SK-N-SH (cell line): ENCODE data around the gene MAPKAPK5. TPM values are rescaled to one million over a fixed set of nuclear protein-coding genes. Genes with fewer than 3 reads are reported as not detected.

Experiments used
- CTCF ChIA-PET: fragments of 300-600, 350-600 bp; formaldehyde crosslinking; extraction: SDS; loops from one replicate; lab custom pipeline; 2021; lab: Yijun Ruan, JAX
- POLR2A ChIA-PET: fragments of 350-600 bp; sonication (Branson Sonifier 250); formaldehyde crosslinking; extraction: SDS; loops from one replicate; lab custom pipeline; 2020; ENCODE audit warnings: antibody characterized with exemption, inconsistent platforms; lab: Yijun Ruan, JAX
- DNase-seq: peaks from one replicate; pipeline ENCODE4 v3.0.0; 2012
- H2AFZ ChIP-seq: fragments of 200-600 bp; sonication (generic); 2 replicates; pipeline ENCODE4 v1.8.1; 2016; ENCODE audit warnings: antibody characterized with exemption, mild to moderate bottlenecking, low read depth
- H3F3A ChIP-seq: fragments of 200-600 bp; sonication (generic); replicated peaks from 2 replicates; pipeline ENCODE3; 2016; ENCODE audit warnings: antibody characterized with exemption, mild to moderate bottlenecking; ENCODE audit not compliant: insufficient read depth
- H3K27ac ChIP-seq, 2 experiments: fragments of 200-500 bp in 1 of 2; fragments of 200-600 bp in 1 of 2; sonication (Bioruptor generic) in 1 of 2; sonication (generic), shearing (Covaris generic) in 1 of 2; 2 replicates each; pipeline versions ENCODE4 v1.5.1 to v1.6.1; 2014 to 2016; ENCODE audit warnings: low read depth in 2 of 2, inconsistent platforms in 1 of 2, low read length in 1 of 2, mild to moderate bottlenecking in 1 of 2, mixed read lengths in 1 of 2
- H3K27me3 ChIP-seq: fragments of 200-600 bp; sonication (generic), shearing (Covaris generic); 2 replicates; pipeline ENCODE4 v1.6.1; 2016; ENCODE audit warnings: mixed run types; ENCODE audit not compliant: insufficient read depth
- H3K36me3 ChIP-seq, 2 experiments: fragments of 200-500 bp in 1 of 2; fragments of 200-600 bp in 1 of 2; sonication (Bioruptor generic) in 1 of 2; sonication (generic) in 1 of 2; replicated peaks in 1 of 2; 2 replicates each; pipeline versions ENCODE3 to v1.5.1; 2014 to 2016; ENCODE audit warnings: low read length in 1 of 2, mild to moderate bottlenecking in 1 of 2; ENCODE audit not compliant: insufficient read depth in 2 of 2, control insufficient read depth in 1 of 2
- H3K4me1 ChIP-seq, 2 experiments: fragments of 200-500 bp in 1 of 2; fragments of 200-600 bp in 1 of 2; sonication (Bioruptor generic) in 1 of 2; sonication (generic), shearing (Covaris generic) in 1 of 2; 2 replicates each; pipeline versions ENCODE4 v1.5.1 to v1.6.1; 2014 to 2016; ENCODE audit warnings: low read depth in 1 of 2, low read length in 1 of 2, mixed run types in 1 of 2; ENCODE audit not compliant: insufficient read depth in 2 of 2, control insufficient read depth in 1 of 2
- H3K4me2 ChIP-seq: fragments of 200-600 bp; sonication (generic), shearing (Covaris generic); 2 replicates; pipeline ENCODE4 v1.6.1; 2017; ENCODE audit warnings: mixed run types
- H3K4me3 ChIP-seq, 2 experiments: fragments of 200-500 bp in 1 of 2; fragments of 200-600 bp in 1 of 2; sonication (Bioruptor generic) in 1 of 2; sonication (generic), shearing (Covaris generic) in 1 of 2; 2 replicates each; pipeline versions ENCODE4 v1.5.1 to v1.8.1; 2014 to 2016; ENCODE audit warnings: low read depth in 2 of 2, inconsistent platforms in 1 of 2, low read length in 1 of 2, mild to moderate bottlenecking in 1 of 2, mixed read lengths in 1 of 2, moderate library complexity in 1 of 2
- H3K79me2 ChIP-seq: fragments of 200-600 bp; sonication (generic); 2 replicates; pipeline ENCODE4 v1.8.1; 2017; ENCODE audit warnings: mild to moderate bottlenecking; ENCODE audit not compliant: insufficient read depth
- H3K9ac ChIP-seq: fragments of 200-600 bp; sonication (generic); 2 replicates; pipeline ENCODE4 v1.6.1; 2017; ENCODE audit warnings: mixed run types
- H3K9me2 ChIP-seq: fragments of 200-600 bp; sonication (generic); 2 replicates; pipeline ENCODE4 v1.6.1; 2017; ENCODE audit warnings: mixed run types
- H3K9me3 ChIP-seq: fragments of 200-600 bp; sonication (generic); 2 replicates; pipeline ENCODE4 v1.6.1; 2017; ENCODE audit warnings: mixed run types, mild to moderate bottlenecking, moderate library complexity
- H4K20me1 ChIP-seq: fragments of 200-600 bp; sonication (generic); 2 replicates; pipeline ENCODE4 v1.6.1; 2017; ENCODE audit warnings: mild to moderate bottlenecking, mixed run types; ENCODE audit not compliant: insufficient read depth
- EP300 ChIP-seq, 2 experiments: IDR thresholded peaks; 2 replicates each; pipeline versions ENCODE4 v1.4.0 to v1.6.1; 2012; ENCODE audit warnings: borderline replicate concordance in 1 of 2, low read depth in 1 of 2, low read length in 1 of 2
- FOSL2 ChIP-seq: IDR thresholded peaks from 2 replicates; pipeline ENCODE4 v1.4.0; 2012; ENCODE audit warnings: low read depth, mild to moderate bottlenecking, moderate library complexity, borderline replicate concordance
- FOXJ3 ChIP-seq: sonication (generic); formaldehyde crosslinking; IDR thresholded peaks from 2 replicates; pipeline ENCODE4 v1.5.1; 2020; ENCODE audit warnings: mild to moderate bottlenecking, missing genetic modification reagents
- FOXM1 ChIP-seq: IDR thresholded peaks from 2 replicates; pipeline ENCODE4 v1.4.0; 2012; ENCODE audit warnings: low read depth, mild to moderate bottlenecking
- GABPA ChIP-seq: IDR thresholded peaks from 2 replicates; pipeline ENCODE4 v1.4.0; 2012; ENCODE audit warnings: low read depth, mild to moderate bottlenecking
- NRF1 ChIP-seq: IDR thresholded peaks from 2 replicates; pipeline ENCODE4 v1.6.1; 2012; ENCODE audit warnings: low read depth, mild to moderate bottlenecking, low read length
- POLR2AphosphoS5 ChIP-seq: IDR thresholded peaks from 2 replicates; pipeline ENCODE4 v1.6.1; 2012; ENCODE audit warnings: low read depth, low read length
- RXRA ChIP-seq: IDR thresholded peaks from 2 replicates; pipeline ENCODE4 v1.4.0; 2012; ENCODE audit warnings: low read depth, mild to moderate bottlenecking, borderline replicate concordance
- SIN3A ChIP-seq: IDR thresholded peaks from 2 replicates; pipeline ENCODE4 v1.6.1; 2012; ENCODE audit warnings: low read depth, mild to moderate bottlenecking, low read length, moderate library complexity, borderline replicate concordance
- WGBS: methylation state at CpG from one replicate; pipeline ENCODE4 v1.1.6; 2017; ENCODE audit warnings: low lambda C conversion rate; 5-methylcytosine and 5-hydroxymethylcytosine counted together
- polyA plus RNA-seq, 3 experiments: library from polyadenylated mRNA; depleted of rRNA; stranded (reverse); fragments of >200 nt; gene quantifications; 2 replicates each; pipeline ENCODE4 v1.2.3, GENCODE V29; 2012
- TF ChIP-seq, protein P1 (sequence below): IDR thresholded peaks from 2 replicates; pipeline ENCODE4 v1.4.0; 2012; ENCODE audit warnings: low read depth
- TF ChIP-seq, protein P2 (sequence below): IDR thresholded peaks from 2 replicates; pipeline ENCODE4 v1.4.0; 2012; ENCODE audit warnings: low read depth, borderline replicate concordance
- TF ChIP-seq, protein P3 (sequence below): IDR thresholded peaks from 2 replicates; pipeline ENCODE4 v1.4.0; 2012; ENCODE audit warnings: low read depth, borderline replicate concordance
- TF ChIP-seq, protein P4 (sequence below): IDR thresholded peaks from 2 replicates; pipeline ENCODE4 v1.6.1; 2012; ENCODE audit warnings: mild to moderate bottlenecking, low read depth, low read length, moderate library complexity

MAPKAPK5 gene
- polyA plus RNA-seq, 1 of the 3 experiments (the other 2 are of a cell fraction), result 38.1 TPM

DNA sequence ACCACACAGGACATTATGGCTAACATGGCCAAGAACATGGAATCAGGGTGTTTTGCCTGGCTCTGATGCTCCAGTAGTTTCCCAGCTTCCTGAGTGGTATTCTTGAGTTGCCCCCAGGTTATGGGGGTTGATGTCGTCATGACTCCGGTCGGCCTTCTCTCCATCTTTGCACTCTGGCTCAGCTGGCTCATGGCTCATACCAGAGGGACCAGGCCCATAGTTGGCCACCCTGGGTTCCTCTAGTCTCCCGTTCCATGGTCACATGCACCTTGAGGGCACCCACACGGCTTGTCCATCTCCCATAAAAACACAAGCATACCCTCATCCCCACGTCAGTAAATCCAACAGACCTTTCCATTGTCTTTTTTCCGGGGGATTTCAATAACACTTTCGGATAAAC lies 23.7 kb upstream of the MAPKAPK5 start:
- TF ChIP-seq FOXJ3 (CRISPR knock-in tag) (no peak), NRF1 (no peak), FOXM1 (no peak), FOSL2 (no peak), SIN3A (no peak), RXRA (no peak), POLR2AphosphoS5 (no peak), EP300 (IDR thresholded peaks at IDR 0.05; ENCODE audit: borderline replicate concordance in 1 of 2, low read depth in 1 of 2, low read length in 1 of 2) (no peak), GABPA (no peak)
- TF ChIP-seq, protein P1, sequence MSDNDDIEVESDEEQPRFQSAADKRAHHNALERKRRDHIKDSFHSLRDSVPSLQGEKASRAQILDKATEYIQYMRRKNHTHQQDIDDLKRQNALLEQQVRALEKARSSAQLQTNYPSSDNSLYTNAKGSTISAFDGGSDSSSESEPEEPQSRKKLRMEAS, result no peak
- TF ChIP-seq, protein P2, sequence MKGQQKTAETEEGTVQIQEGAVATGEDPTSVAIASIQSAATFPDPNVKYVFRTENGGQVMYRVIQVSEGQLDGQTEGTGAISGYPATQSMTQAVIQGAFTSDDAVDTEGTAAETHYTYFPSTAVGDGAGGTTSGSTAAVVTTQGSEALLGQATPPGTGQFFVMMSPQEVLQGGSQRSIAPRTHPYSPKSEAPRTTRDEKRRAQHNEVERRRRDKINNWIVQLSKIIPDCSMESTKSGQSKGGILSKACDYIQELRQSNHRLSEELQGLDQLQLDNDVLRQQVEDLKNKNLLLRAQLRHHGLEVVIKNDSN, result no peak
- TF ChIP-seq, protein P3, sequence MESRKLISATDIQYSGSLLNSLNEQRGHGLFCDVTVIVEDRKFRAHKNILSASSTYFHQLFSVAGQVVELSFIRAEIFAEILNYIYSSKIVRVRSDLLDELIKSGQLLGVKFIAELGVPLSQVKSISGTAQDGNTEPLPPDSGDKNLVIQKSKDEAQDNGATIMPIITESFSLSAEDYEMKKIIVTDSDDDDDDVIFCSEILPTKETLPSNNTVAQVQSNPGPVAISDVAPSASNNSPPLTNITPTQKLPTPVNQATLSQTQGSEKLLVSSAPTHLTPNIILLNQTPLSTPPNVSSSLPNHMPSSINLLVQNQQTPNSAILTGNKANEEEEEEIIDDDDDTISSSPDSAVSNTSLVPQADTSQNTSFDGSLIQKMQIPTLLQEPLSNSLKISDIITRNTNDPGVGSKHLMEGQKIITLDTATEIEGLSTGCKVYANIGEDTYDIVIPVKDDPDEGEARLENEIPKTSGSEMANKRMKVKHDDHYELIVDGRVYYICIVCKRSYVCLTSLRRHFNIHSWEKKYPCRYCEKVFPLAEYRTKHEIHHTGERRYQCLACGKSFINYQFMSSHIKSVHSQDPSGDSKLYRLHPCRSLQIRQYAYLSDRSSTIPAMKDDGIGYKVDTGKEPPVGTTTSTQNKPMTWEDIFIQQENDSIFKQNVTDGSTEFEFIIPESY, result no peak
- TF ChIP-seq, protein P4, sequence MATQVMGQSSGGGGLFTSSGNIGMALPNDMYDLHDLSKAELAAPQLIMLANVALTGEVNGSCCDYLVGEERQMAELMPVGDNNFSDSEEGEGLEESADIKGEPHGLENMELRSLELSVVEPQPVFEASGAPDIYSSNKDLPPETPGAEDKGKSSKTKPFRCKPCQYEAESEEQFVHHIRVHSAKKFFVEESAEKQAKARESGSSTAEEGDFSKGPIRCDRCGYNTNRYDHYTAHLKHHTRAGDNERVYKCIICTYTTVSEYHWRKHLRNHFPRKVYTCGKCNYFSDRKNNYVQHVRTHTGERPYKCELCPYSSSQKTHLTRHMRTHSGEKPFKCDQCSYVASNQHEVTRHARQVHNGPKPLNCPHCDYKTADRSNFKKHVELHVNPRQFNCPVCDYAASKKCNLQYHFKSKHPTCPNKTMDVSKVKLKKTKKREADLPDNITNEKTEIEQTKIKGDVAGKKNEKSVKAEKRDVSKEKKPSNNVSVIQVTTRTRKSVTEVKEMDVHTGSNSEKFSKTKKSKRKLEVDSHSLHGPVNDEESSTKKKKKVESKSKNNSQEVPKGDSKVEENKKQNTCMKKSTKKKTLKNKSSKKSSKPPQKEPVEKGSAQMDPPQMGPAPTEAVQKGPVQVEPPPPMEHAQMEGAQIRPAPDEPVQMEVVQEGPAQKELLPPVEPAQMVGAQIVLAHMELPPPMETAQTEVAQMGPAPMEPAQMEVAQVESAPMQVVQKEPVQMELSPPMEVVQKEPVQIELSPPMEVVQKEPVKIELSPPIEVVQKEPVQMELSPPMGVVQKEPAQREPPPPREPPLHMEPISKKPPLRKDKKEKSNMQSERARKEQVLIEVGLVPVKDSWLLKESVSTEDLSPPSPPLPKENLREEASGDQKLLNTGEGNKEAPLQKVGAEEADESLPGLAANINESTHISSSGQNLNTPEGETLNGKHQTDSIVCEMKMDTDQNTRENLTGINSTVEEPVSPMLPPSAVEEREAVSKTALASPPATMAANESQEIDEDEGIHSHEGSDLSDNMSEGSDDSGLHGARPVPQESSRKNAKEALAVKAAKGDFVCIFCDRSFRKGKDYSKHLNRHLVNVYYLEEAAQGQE, result no peak
- H3K4me2 ChIP-seq, result no peak overlapping the region
- H3K9me3 ChIP-seq, result no peaks in the 10 kb centered on the region
- no peaks in the 10 kb centered on the region for H3K27me3 ChIP-seq
- no peak overlapping the region for H2AFZ ChIP-seq
- no peaks in the 10 kb centered on the region for H3F3A ChIP-seq
- no peak overlapping the region for H3K9ac ChIP-seq
- H3K27ac ChIP-seq, result no peak overlapping the region
- H3K9me2 ChIP-seq, result no peaks in the 10 kb centered on the region
- no peaks in the 10 kb centered on the region for H3K36me3 ChIP-seq
- no peaks in the 10 kb centered on the region for H3K79me2 ChIP-seq
- ChIA-PET POLR2A (no interaction called here), CTCF (interaction anchor here (1.4 to 5.1 kb wide), 2 partner anchors 65 to 73 kb away, joined by 4 to 45 read pairs; no protein-coding TSS in a partner anchor)
- 66% methylated on average over 8 of the region's 8 CpGs for WGBS
- H3K4me3 ChIP-seq, result no peak overlapping the region
- no peaks in the 10 kb centered on the region for H4K20me1 ChIP-seq
- DNase-seq, result no peak
- peaks cover 0 to 5% of the 10 kb centered on the region in 2 experiments; a peak in 2 of 4 replicates for H3K4me1 ChIP-seq
